Ovary (tissue), 9 donors: Measurements from ENCODE around the gene NDUFS6. TPM values are rescaled to one million over a fixed set of nuclear protein-coding genes. Genes with fewer than 3 reads are reported as not detected.

Experiments used
- DNase-seq, 5 donors: peaks; one replicate each; pipeline ENCODE4 v3.0.0-alpha.2; 2019 to 2020
- H3K27ac ChIP-seq, 2 donors: fragments of 200-600 bp; one replicate each; pipeline versions ENCODE4 v1.5.1 to v1.8.0; 2019 to 2022
- H3K27me3 ChIP-seq: fragments of 200-600 bp; one replicate; pipeline ENCODE4 v1.8.0; 2022
- H3K36me3 ChIP-seq: fragments of 200-600 bp; sonication (generic); one replicate; pipeline ENCODE4 v1.5.1; 2019
- H3K4me1 ChIP-seq: one replicate; pipeline ENCODE4 v1.8.1; 2013; ENCODE audit warnings: mild to moderate bottlenecking, moderate library complexity; ENCODE audit not compliant: insufficient read depth
- H3K4me3 ChIP-seq: fragments of 200-600 bp; sonication (generic); one replicate; pipeline ENCODE4 v1.5.1; 2017
- H3K9me3 ChIP-seq, 2 donors: fragments of 200-600 bp in 1 of 2; sonication (generic) in 1 of 2; one replicate each; pipeline versions ENCODE4 v1.5.1 to v1.8.1; 2013 to 2019; ENCODE audit warnings: mild to moderate bottlenecking in 1 of 2, moderate library complexity in 1 of 2
- CTCF ChIP-seq, 3 donors: fragments of 450-650 bp in 2 of 3; fragments of 200-600 bp in 1 of 3; IDR thresholded peaks; one replicate each; pipeline versions ENCODE4 v1.5.1 to v1.8.0; 2016 to 2022; ENCODE audit warnings: antibody characterized with exemption in 3 of 3, mild to moderate bottlenecking in 1 of 3
- EP300 ChIP-seq: sonication (generic); formaldehyde crosslinking; IDR thresholded peaks from one replicate; pipeline ENCODE4 v1.6.1; 2017; ENCODE audit warnings: antibody characterized with exemption
- POLR2A ChIP-seq: fragments of 450-650 bp; IDR thresholded peaks from one replicate; pipeline ENCODE4 v1.6.1; 2017; ENCODE audit warnings: antibody characterized with exemption, mild to moderate bottlenecking, moderate library complexity
- WGBS, 3 donors: extraction: QIAGEN DNeasy Blood & Tissue Kit in 1 of 3; methylation state at CpG; one replicate each; pipeline versions ENCODE4 v1.1.5 to v1.1.7; 2013 to 2017; 5-methylcytosine and 5-hydroxymethylcytosine counted together
- intact Hi-C, 4 donors: fragments of 100-400 bp; cut with DNase I; formaldehyde crosslinking; loops; one replicate each; pipeline versions ENCODE4 v1.11.0 to v1.15.1; 2022 to 2023
- polyA plus RNA-seq, 2 donors: library from polyadenylated mRNA; stranded (reverse); fragments of 200-250 nt in 1 of 2; fragments of 350-450 nt in 1 of 2; fragmentation: Illumina TruSeq in 1 of 2; extraction: RNeasy Lipid Tissue Mini Kit (QIAGEN cat#74804) in 1 of 2; gene quantifications; one replicate each; pipeline ENCODE4 v1.2.3, GENCODE V29; 2013 to 2014
- total RNA-seq, 7 donors: library from RNA; depleted of rRNA in 2 of 7; stranded (reverse); fragments of >200 nt in 2 of 7; fragmentation: NEBNext Ultra II Directional in 3 of 7; extraction: Animal tissue kit (Norgen Biotek cat#: 25700) in 3 of 7; gene quantifications; one replicate each; pipeline versions ENCODE4 v1.1.0 to v1.2.4, GENCODE V29; 2016 to 2023
- donor health status: DM: no; HTN: no; CAD: no; lungs with moderate emphysema.
- donor health status: DM: no; HTN: no; CAD: no.
- donor health status: Bipolar disorder and iron deficiency.
- donor health status: DM: yes; HTN: yes; CAD: no.
- donor health status: DM: no; HTN: no; CAD: no.
- donor health status: DM: yes; HTN: yes; CAD: no.

NDUFS6 gene
- total and polyA plus RNA-seq, 9 donors, result 16.3 to 50.8 (median 21.5) TPM

DNA sequence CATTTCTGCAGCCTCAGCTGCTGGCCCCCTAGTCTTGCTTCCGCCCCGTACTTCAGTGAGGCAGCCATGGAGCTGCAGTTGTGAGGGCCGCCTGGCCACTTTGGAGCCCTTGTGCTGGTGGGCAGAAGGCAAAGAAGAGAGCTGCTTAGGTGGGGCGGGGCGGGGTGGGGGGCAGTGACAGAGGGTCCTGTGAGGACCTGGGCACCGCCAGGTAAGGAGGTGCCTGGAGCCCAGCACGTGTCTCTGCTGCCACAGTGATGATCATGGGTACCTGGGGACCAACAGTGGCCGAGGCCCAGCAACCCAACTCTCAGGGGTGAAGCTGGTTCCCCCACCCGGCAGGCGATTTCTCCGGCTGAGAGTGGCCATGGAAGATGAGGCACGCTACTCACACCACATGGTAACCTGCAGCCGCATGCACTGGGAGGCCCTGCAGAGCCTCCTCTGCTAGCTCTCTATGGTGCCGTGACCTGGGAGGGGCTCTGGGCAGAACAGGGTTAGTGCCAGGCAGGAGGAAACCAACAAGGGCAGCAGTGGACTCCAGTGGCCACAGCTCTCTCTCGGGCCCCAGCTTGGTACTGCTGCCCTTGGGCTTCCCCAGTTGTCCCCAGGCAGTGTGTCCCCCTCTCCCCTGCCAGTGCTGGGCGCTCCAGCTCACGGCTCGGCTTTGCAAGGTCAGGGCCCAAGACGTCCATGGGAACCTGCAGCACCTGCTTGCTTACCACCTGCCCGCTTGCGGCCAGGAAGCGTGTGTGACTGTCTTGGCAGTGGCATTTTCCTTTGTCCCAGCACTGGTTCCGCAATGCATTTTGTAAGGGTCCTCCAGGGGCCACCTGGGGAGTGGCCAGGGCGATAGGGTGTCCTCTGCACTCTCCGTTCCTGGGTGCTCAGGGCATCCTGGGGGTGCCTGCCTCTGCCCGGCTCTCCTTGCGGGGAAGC is 24.0 kb downstream of the NDUFS6 start:
- 93 to 95% (median 94%) methylated on average over 27 of the region's 27 CpGs for WGBS, 3 donors
- intact Hi-C loops, result no loop called here
- no peak for TF ChIP-seq EP300
- TF ChIP-seq CTCF (IDR thresholded peaks at IDR 0.05), result no peak
- no peak for TF ChIP-seq POLR2A
- no peaks in the 10 kb centered on the region for H3K4me1 ChIP-seq
- H3K36me3 ChIP-seq, result no peaks in the 10 kb centered on the region
- no peak overlapping the region for H3K27ac ChIP-seq
- no peak overlapping the region for H3K4me3 ChIP-seq
- H3K27me3 ChIP-seq, result no peaks in the 10 kb centered on the region
- DNase-seq, result no peak
- H3K9me3 ChIP-seq, result no peaks in the 10 kb centered on the region

- 84 to 91% (median 90%) methylated on average over 26 of the region's 26 CpGs for WGBS, 3 donors
- H3K4me3 ChIP-seq, result no peak overlapping the region
- TF ChIP-seq CTCF (IDR thresholded peaks at IDR 0.05), result no peak
- H3K4me1 ChIP-seq, result no peaks in the 10 kb centered on the region
- DNase-seq, result no peak
- no peaks in the 10 kb centered on the region for H3K36me3 ChIP-seq
- no peaks in the 10 kb centered on the region for H3K27me3 ChIP-seq
- H3K9me3 ChIP-seq, result no peaks in the 10 kb centered on the region
- no peak overlapping the region for H3K27ac ChIP-seq
- intact Hi-C loops, result no loop called here
These were observed 25.2 kb downstream of the NDUFS6 start for GRCh38 chr5:1826235-1826980.

- DNase-seq, result no peak
- H3K36me3 ChIP-seq, result no peaks in the 10 kb centered on the region
- no peak overlapping the region for H3K4me3 ChIP-seq
- intact Hi-C loops, result no loop called here
- no peak overlapping the region for H3K27ac ChIP-seq
- H3K9me3 ChIP-seq, result no peaks in the 10 kb centered on the region
- 82 to 87% (median 85%) methylated on average over 26 of the region's 26 CpGs for WGBS, 3 donors
- H3K4me1 ChIP-seq, result no peaks in the 10 kb centered on the region
- TF ChIP-seq POLR2A (no peak), EP300 (no peak), CTCF (IDR thresholded peaks at IDR 0.05) (no peak)
- H3K27me3 ChIP-seq, result no peaks in the 10 kb centered on the region
These were observed 26.0 kb downstream of the NDUFS6 start for GRCh38 chr5:1827025-1827885.

- Histone ChIP-seq H3K27me3 (no peaks in the 10 kb centered on the region), H3K36me3 (no peaks in the 10 kb centered on the region), H3K4me1 (no peaks in the 10 kb centered on the region), H3K27ac (no peak overlapping the region), H3K4me3 (no peak overlapping the region), H3K9me3 (no peaks in the 10 kb centered on the region)
- intact Hi-C loops, result no loop called here
- TF ChIP-seq POLR2A, result no peak
- no peak for TF ChIP-seq EP300
- no peak for TF ChIP-seq CTCF (IDR thresholded peaks at IDR 0.05)
- WGBS, 3 donors, result 28 to 56% (median 51%) methylated on average over 37 to 39 of the region's 39 CpGs
- no peak for DNase-seq
These were observed 26.7 kb downstream of the NDUFS6 start for GRCh38 chr5:1827886-1828397.
